Suprapubic skin (tissue), 4 donors: ENCODE data around the gene UVRAG. TPM values are rescaled to one million over a fixed set of nuclear protein-coding genes. Genes with fewer than 3 reads are reported as not detected.

Experiments
- DNase-seq, 2 donors: peaks; one replicate each; pipeline ENCODE4 v3.0.0-alpha.2; 2019; ENCODE audit warnings: low spot score in 2 of 2
- H3K27ac ChIP-seq: fragments of 200-600 bp; sonication (generic); one replicate; pipeline ENCODE4 v1.5.1; 2019
- H3K27me3 ChIP-seq: fragments of 200-600 bp; sonication (generic); one replicate; pipeline ENCODE4 v1.5.1; 2019
- H3K36me3 ChIP-seq: fragments of 200-600 bp; sonication (generic); one replicate; pipeline ENCODE4 v1.5.1; 2019
- H3K4me1 ChIP-seq: fragments of 200-600 bp; sonication (generic); one replicate; pipeline ENCODE4 v1.5.1; 2019
- H3K4me3 ChIP-seq: fragments of 200-600 bp; sonication (generic); one replicate; pipeline ENCODE4 v1.5.1; 2019; ENCODE audit warnings: mild to moderate bottlenecking
- H3K9me3 ChIP-seq: fragments of 200-600 bp; sonication (generic); one replicate; pipeline ENCODE4 v1.5.1; 2019
- CTCF ChIP-seq, 2 donors: fragments of 200-600 bp in 1 of 2; fragments of 450-650 bp in 1 of 2; sonication (generic) in 1 of 2; IDR thresholded peaks; one replicate each; pipeline ENCODE4 v1.5.1; 2016 to 2019; ENCODE audit warnings: antibody characterized with exemption in 2 of 2, mild to moderate bottlenecking in 1 of 2, moderate library complexity in 1 of 2
- EP300 ChIP-seq: sonication (generic); formaldehyde crosslinking; IDR thresholded peaks from one replicate; pipeline ENCODE4 v1.6.1; 2017; ENCODE audit warnings: antibody characterized with exemption
- POLR2A ChIP-seq, 2 donors: fragments of 450-650 bp; IDR thresholded peaks; one replicate each; pipeline ENCODE4 v1.6.1; 2017; ENCODE audit warnings: antibody characterized with exemption in 2 of 2, mild to moderate bottlenecking in 2 of 2, moderate library complexity in 2 of 2
- POLR2AphosphoS5 ChIP-seq, 3 donors: sonication (generic); formaldehyde crosslinking; IDR thresholded peaks; one replicate each; pipeline ENCODE4 v1.6.1; 2017; ENCODE audit warnings: antibody characterized with exemption in 3 of 3
- WGBS: methylation state at CpG from one replicate; pipeline ENCODE4 v1.1.5; 2018; 5-methylcytosine and 5-hydroxymethylcytosine counted together
- total RNA-seq, 4 donors: library from RNA; depleted of rRNA; stranded (reverse); fragments of >200 nt; gene quantifications; one replicate each; pipeline ENCODE4 v1.1.0, GENCODE V29; 2016

The UVRAG gene
- total RNA-seq, 4 donors from 2014 or later: 17.5 to 30.0 (median 22.1) TPM

GRCh38 chr11:76185511-76185910 lies 370.5 kb downstream of the UVRAG start:
- no peak for TF ChIP-seq POLR2A (IDR thresholded peaks at IDR 0.05)
- TF ChIP-seq EP300: no peak
- TF ChIP-seq CTCF (IDR thresholded peaks at IDR 0.05): no peak
- no peak for TF ChIP-seq POLR2AphosphoS5 (IDR thresholded peaks at IDR 0.05)
- DNase-seq: no peak
- H3K4me3 ChIP-seq: no peak overlapping the region
- H3K4me1 ChIP-seq: peaks cover 12% of the 10 kb centered on the region
- H3K27me3 ChIP-seq: no peaks in the 10 kb centered on the region
- H3K36me3 ChIP-seq: no peaks in the 10 kb centered on the region
- no peak overlapping the region for H3K27ac ChIP-seq
- no peaks in the 10 kb centered on the region for H3K9me3 ChIP-seq
- 81% methylated on average over 10 of the region's 10 CpGs for WGBS

- H3K36me3 ChIP-seq: no peaks in the 10 kb centered on the region
- H3K27me3 ChIP-seq: no peaks in the 10 kb centered on the region
- TF ChIP-seq POLR2AphosphoS5 (IDR thresholded peaks at IDR 0.05) (no peak), POLR2A (IDR thresholded peaks at IDR 0.05) (no peak), CTCF (IDR thresholded peaks at IDR 0.05) (no peak), EP300 (no peak)
- WGBS: 32% methylated on average over 15 of the region's 15 CpGs
- H3K9me3 ChIP-seq: no peaks in the 10 kb centered on the region
- peak overlapping the region; percentile 6 for H3K27ac ChIP-seq
- no peak overlapping the region for H3K4me3 ChIP-seq
- peaks cover 12% of the 10 kb centered on the region for H3K4me1 ChIP-seq
- DNase-seq: peak in 1 of 2 donors; percentile 80
These were observed 371.0 kb downstream of the UVRAG start for GRCh38 chr11:76185931-76186401.

GRCh38 chr11:76186776-76187279 lies 371.8 kb downstream of the UVRAG start:
- peaks cover 12% of the 10 kb centered on the region for H3K4me1 ChIP-seq
- 89% methylated on average over 15 of the region's 21 CpGs for WGBS
- no peak overlapping the region for H3K4me3 ChIP-seq
- H3K36me3 ChIP-seq: no peaks in the 10 kb centered on the region
- TF ChIP-seq POLR2A (IDR thresholded peaks at IDR 0.05): no peak
- TF ChIP-seq EP300: no peak
- TF ChIP-seq CTCF (IDR thresholded peaks at IDR 0.05): no peak
- TF ChIP-seq POLR2AphosphoS5 (IDR thresholded peaks at IDR 0.05): no peak
- no peaks in the 10 kb centered on the region for H3K9me3 ChIP-seq
- no peak overlapping the region for H3K27ac ChIP-seq
- no peaks in the 10 kb centered on the region for H3K27me3 ChIP-seq
- DNase-seq: no peak

GRCh38 chr11:76188873-76189272 lies 373.9 kb downstream of the UVRAG start:
- no peaks in the 10 kb centered on the region for H3K27me3 ChIP-seq
- no peaks in the 10 kb centered on the region for H3K36me3 ChIP-seq
- no peak for DNase-seq
- no peak overlapping the region for H3K4me3 ChIP-seq
- TF ChIP-seq EP300 (no peak), POLR2AphosphoS5 (IDR thresholded peaks at IDR 0.05) (no peak), POLR2A (IDR thresholded peaks at IDR 0.05) (no peak), CTCF (IDR thresholded peaks at IDR 0.05) (no peak)
- 87% methylated on average over 4 of the region's 4 CpGs for WGBS
- no peak overlapping the region for H3K27ac ChIP-seq
- H3K4me1 ChIP-seq: peaks cover 12% of the 10 kb centered on the region
- H3K9me3 ChIP-seq: no peaks in the 10 kb centered on the region

- H3K27ac ChIP-seq: no peak overlapping the region
- DNase-seq: no peak
- no peaks in the 10 kb centered on the region for H3K27me3 ChIP-seq
- peaks cover 12% of the 10 kb centered on the region for H3K4me1 ChIP-seq
- H3K4me3 ChIP-seq: no peak overlapping the region
- H3K36me3 ChIP-seq: no peaks in the 10 kb centered on the region
- TF ChIP-seq POLR2A (IDR thresholded peaks at IDR 0.05): no peak
- TF ChIP-seq POLR2AphosphoS5 (IDR thresholded peaks at IDR 0.05): no peak
- no peak for TF ChIP-seq EP300
- TF ChIP-seq CTCF (IDR thresholded peaks at IDR 0.05): no peak
- WGBS: 78% methylated on average over 6 of the region's 6 CpGs
- H3K9me3 ChIP-seq: no peaks in the 10 kb centered on the region
These were observed 374.7 kb downstream of the UVRAG start for GRCh38 chr11:76189682-76190081.
